ENCODE data around the gene CASP1.
"Not testable (repeated sequence)": the region's sequence is repeated elsewhere in the genome, so short reads cannot be mapped to it uniquely, and the experiment has no call there.

Gene CASP1

GRCh38 chr11:105034813-105035620 lies at the start of gene CASP1:
Gene CASP1, minus strand, starts transcription at chr11:105035144. Its CDS starts 31 bp downstream, at chr11:105035113.
- no peak for DNase-seq

GRCh38 chr11:105081412-105082150 lies 46.6 kb upstream of the CASP1 start:
- no peak for DNase-seq

- DNase-seq = not testable (repeated sequence)
These were observed 45.4 kb upstream of the CASP1 start for GRCh38 chr11:105080171-105080906.

- no peak for DNase-seq
These were observed 43.3 kb upstream of the CASP1 start for GRCh38 chr11:105078283-105078682.

GRCh38 chr11:105077141-105077790 lies 42.3 kb upstream of the CASP1 start:
- DNase-seq = not testable (repeated sequence)

GRCh38 chr11:105074166-105074530 lies 39.2 kb upstream of the CASP1 start:
- no peak for DNase-seq

GRCh38 chr11:105073456-105074165 lies 38.7 kb upstream of the CASP1 start:
- DNase-seq = no peak

GRCh38 chr11:105072080-105072479 lies 37.1 kb upstream of the CASP1 start:
- DNase-seq = not testable (repeated sequence)

GRCh38 chr11:105071089-105071732 lies 36.3 kb upstream of the CASP1 start:
- DNase-seq = no peak

GRCh38 chr11:105070306-105070705 lies 35.4 kb upstream of the CASP1 start:
- no peak for DNase-seq

- DNase-seq = not testable (repeated sequence)
These were observed 34.8 kb upstream of the CASP1 start for GRCh38 chr11:105069749-105070148.

GRCh38 chr11:105063245-105063941 lies 28.4 kb upstream of the CASP1 start:
- DNase-seq = not testable (repeated sequence)

- DNase-seq = no peak
These were observed 22.5 kb upstream of the CASP1 start for GRCh38 chr11:105057432-105057831.

GRCh38 chr11:105056446-105056845 lies 21.5 kb upstream of the CASP1 start:
- no peak for DNase-seq

GRCh38 chr11:105054723-105055493 lies 20.0 kb upstream of the CASP1 start:
- DNase-seq = no peak

GRCh38 chr11:105052487-105052886 lies 17.5 kb upstream of the CASP1 start:
- DNase-seq = no peak

- DNase-seq = no peak
These were observed 16.6 kb upstream of the CASP1 start for GRCh38 chr11:105051559-105051958.

GRCh38 chr11:105049481-105049880 lies 14.5 kb upstream of the CASP1 start:
- no peak for DNase-seq

GRCh38 chr11:105046898-105047579 lies 12.1 kb upstream of the CASP1 start:
- no peak for DNase-seq
